Lower leg skin (tissue), 4 donors: Measurements from ENCODE around the gene GPR132. TPM values are rescaled to one million over a fixed set of nuclear protein-coding genes. Genes with fewer than 3 reads are reported as not detected.
"Not testable (repeated sequence)": the region's sequence is repeated elsewhere in the genome, so short reads cannot be mapped to it uniquely, and the experiment has no call there.

Source experiments
- DNase-seq, 2 donors: peaks; one replicate each; pipeline ENCODE4 v3.0.0-alpha.2; 2019; ENCODE audit warnings: low spot score in 2 of 2
- H3K4me3 ChIP-seq: fragments of 200-600 bp; sonication (generic); 2 replicates; pipeline ENCODE4 v1.5.1; 2017; ENCODE audit warnings: mild to moderate bottlenecking, low read depth; ENCODE audit not compliant: poor library complexity, severe bottlenecking
- CTCF ChIP-seq, 3 donors: fragments of 450-650 bp; IDR thresholded peaks; one replicate each; pipeline ENCODE4 v1.5.1; 2016; ENCODE audit warnings: antibody characterized with exemption in 3 of 3, mild to moderate bottlenecking in 3 of 3, moderate library complexity in 2 of 3
- POLR2A ChIP-seq, 2 donors: fragments of 450-650 bp; IDR thresholded peaks; one replicate each; pipeline ENCODE4 v1.6.1; 2016 to 2017; ENCODE audit warnings: antibody characterized with exemption in 2 of 2, mild to moderate bottlenecking in 1 of 2, moderate library complexity in 1 of 2
- WGBS, 2 donors: methylation state at CpG; one replicate each; pipeline ENCODE4 v1.1.5; 2018; 5-methylcytosine and 5-hydroxymethylcytosine counted together
- intact Hi-C: fragments of 100-400 bp; cut with DNase I; formaldehyde crosslinking; loops from one replicate; pipeline ENCODE4 v1.15.0; 2023; ENCODE audit warnings: low total_unique reads
- total RNA-seq, 4 donors: library from RNA; depleted of rRNA; stranded (reverse); fragments of >200 nt; gene quantifications; one replicate each; pipeline ENCODE4 v1.1.0, GENCODE V29; 2016

Gene GPR132
- total RNA-seq, 4 donors from 2014 or later, result 0.84 to 1.3 (median 1.1) TPM

DNA sequence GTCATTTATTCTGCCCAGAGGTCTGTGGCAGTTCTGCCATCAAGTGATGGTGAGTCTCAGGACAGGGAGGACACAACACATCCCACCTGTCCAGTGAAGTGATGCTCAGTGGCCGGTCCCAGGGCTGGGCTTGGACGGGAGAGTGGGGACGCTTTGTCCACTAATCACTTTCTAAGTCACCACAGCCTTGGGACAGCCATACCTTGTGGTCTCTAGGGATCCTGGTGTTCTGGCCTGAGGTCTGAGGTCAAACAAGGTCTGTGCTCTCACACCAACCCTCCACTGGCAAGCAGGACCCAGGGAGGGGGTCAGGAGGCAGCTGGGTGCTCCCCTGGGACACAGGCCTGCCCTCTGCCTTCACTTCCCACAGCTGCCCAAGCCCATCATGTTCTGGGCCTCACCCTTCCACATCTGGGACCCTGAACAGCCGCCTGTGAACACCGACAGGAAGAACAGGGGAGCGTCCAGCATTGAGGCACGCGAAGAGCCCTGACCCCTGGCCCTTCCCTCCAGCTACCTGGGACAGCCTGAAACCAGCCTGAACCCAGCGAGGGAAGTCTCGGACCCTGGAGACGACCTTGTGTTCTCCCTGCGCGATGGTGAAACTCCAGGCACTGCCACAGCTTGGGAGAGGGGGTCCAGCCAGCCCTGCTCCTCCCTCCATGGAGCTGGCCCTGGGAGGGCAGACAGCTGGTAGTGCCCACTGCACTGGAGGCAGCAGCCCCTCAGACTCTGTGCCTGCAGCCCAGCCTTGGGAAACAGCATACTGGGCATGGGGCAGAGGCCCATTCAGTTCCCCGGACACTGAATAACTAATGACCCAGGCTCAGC lies 19.7 kb upstream of the GPR132 start:
- intact Hi-C loops, result no loop called here
- no peak overlapping the region for H3K4me3 ChIP-seq
- DNase-seq, result no peak
- no peak for TF ChIP-seq CTCF (IDR thresholded peaks at IDR 0.05)
- TF ChIP-seq POLR2A (IDR thresholded peaks at IDR 0.05), result no peak
- WGBS, 2 donors, result 86 to 90% methylated on average over 14 of the region's 14 CpGs

- TF ChIP-seq POLR2A (IDR thresholded peaks at IDR 0.05), result no peak
- no peak for TF ChIP-seq CTCF (IDR thresholded peaks at IDR 0.05)
- WGBS, 2 donors, result 83 to 88% methylated on average over 4 of the region's 4 CpGs
- no peak overlapping the region for H3K4me3 ChIP-seq
- DNase-seq, result no peak
- intact Hi-C loops, result no loop called here
These were observed 18.9 kb upstream of the GPR132 start for GRCh38 chr14:105083926-105084685.

- intact Hi-C loops, result no loop called here
- WGBS, 2 donors, result 100% methylated on average over 1 of the region's 1 CpG
- no peak for TF ChIP-seq POLR2A (IDR thresholded peaks at IDR 0.05)
- no peak for DNase-seq
- no peak overlapping the region for H3K4me3 ChIP-seq
These were observed 17.5 kb upstream of the GPR132 start for GRCh38 chr14:105082703-105083102.

GRCh38 chr14:105081473-105081872 lies 16.2 kb upstream of the GPR132 start:
- DNase-seq, intact Hi-C loops, H3K4me3 ChIP-seq: not testable (repeated sequence)
- WGBS, 2 donors, result 57 to 58% methylated on average over 8 of the region's 8 CpGs

DNA sequence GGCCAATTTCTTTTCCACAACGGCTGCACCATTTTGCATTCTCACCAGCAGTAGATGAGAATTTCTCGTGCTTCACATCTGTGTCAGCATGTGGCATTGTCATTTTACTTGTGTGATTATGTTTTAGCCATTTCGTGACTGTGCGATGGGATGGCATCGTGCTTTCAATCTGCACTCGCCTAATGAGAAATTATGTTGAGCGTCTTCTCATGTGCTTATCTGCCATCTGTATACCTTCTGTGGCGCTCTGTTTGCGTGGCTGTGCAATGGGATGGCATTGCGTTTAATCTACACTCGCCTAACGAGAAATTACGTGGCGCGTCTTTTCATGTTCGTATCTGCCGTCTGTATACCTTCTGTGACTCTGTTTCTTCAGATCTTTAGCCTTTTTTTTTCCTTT lies 14.9 kb upstream of the GPR132 start:
- intact Hi-C loops, result no loop called here
- no peak for DNase-seq
- WGBS, 2 donors, result 43 to 57% methylated on average over 17 of the region's 17 CpGs

GRCh38 chr14:105078294-105078693 lies 13.1 kb upstream of the GPR132 start:
- DNase-seq, result no peak
- TF ChIP-seq CTCF (IDR thresholded peaks at IDR 0.05) (no peak), POLR2A (IDR thresholded peaks at IDR 0.05) (no peak)
- WGBS, 2 donors, result 44 to 56% methylated on average over 1 of the region's 1 CpG
- intact Hi-C loops, result no loop called here
- H3K4me3 ChIP-seq, result no peak overlapping the region

More for the DNA sequence above, 14.9 kb upstream of the GPR132 start:
- no peak overlapping the region for H3K4me3 ChIP-seq
- TF ChIP-seq CTCF (IDR thresholded peaks at IDR 0.05) (no peak), POLR2A (IDR thresholded peaks at IDR 0.05) (no peak)
